Keratinocyte (primary cell): ENCODE measurements around the gene FBXL12. TPM values are rescaled to one million over a fixed set of nuclear protein-coding genes. Genes with fewer than 3 reads are reported as not detected.

Experiments used
- DNase-seq: peaks from one replicate; pipeline ENCODE4 v3.0.0-alpha.2; 2011; ENCODE audit warnings: low read depth, missing footprints, low spot score
- FAIRE-seq: peaks from 2 replicates; lab custom pipeline; 2011; peaks lifted over from hg19 to GRCh38; lab: Jason Lieb, UNC
- H2AFZ ChIP-seq: 2 replicates; pipeline ENCODE4 v1.6.0; 2012; ENCODE audit warnings: low read length, control low read depth, inconsistent platforms; ENCODE audit not compliant: control insufficient read depth
- H3K27ac ChIP-seq: 2 replicates; pipeline ENCODE4 v1.5.1; 2011; ENCODE audit warnings: low read length; ENCODE audit not compliant: control insufficient read depth, insufficient read depth
- H3K27me3 ChIP-seq: 3 replicates; pipeline ENCODE4 v1.6.0; 2011; ENCODE audit warnings: low read length; ENCODE audit not compliant: control insufficient read depth, insufficient read depth; ENCODE audit errors: extremely low read depth
- H3K36me3 ChIP-seq, 2 experiments: 2 replicates in 1 of 2; 3 replicates in 1 of 2; pipeline ENCODE4 v1.5.1; 2011; ENCODE audit warnings: low read length in 2 of 2, mild to moderate bottlenecking in 1 of 2; ENCODE audit not compliant: control insufficient read depth in 2 of 2, insufficient read depth in 2 of 2; ENCODE audit errors: extremely low read depth in 1 of 2
- H3K4me1 ChIP-seq: 3 replicates; pipeline ENCODE4 v1.5.1; 2011; ENCODE audit warnings: low read length; ENCODE audit not compliant: control insufficient read depth, insufficient read depth; ENCODE audit errors: extremely low read depth
- H3K4me2 ChIP-seq: 3 replicates; pipeline ENCODE4 v1.6.0; 2011; ENCODE audit warnings: low read depth, low read length; ENCODE audit not compliant: control insufficient read depth, insufficient read depth; ENCODE audit errors: extremely low read depth
- H3K4me3 ChIP-seq, 3 experiments: fragments of 200-600 bp in 1 of 3; sonication (generic) in 1 of 3; 2 replicates in 2 of 3; 3 replicates in 1 of 3; pipeline ENCODE4 v1.5.1; 2011 to 2016; ENCODE audit warnings: low read length in 3 of 3, mild to moderate bottlenecking in 3 of 3, control low read depth in 2 of 3, inconsistent platforms in 1 of 3, low read depth in 1 of 3, mixed read lengths in 1 of 3, mixed run types in 1 of 3, moderate library complexity in 1 of 3; ENCODE audit not compliant: control insufficient read depth in 2 of 3, insufficient read depth in 2 of 3; ENCODE audit errors: extremely low read depth in 1 of 3
- H3K79me2 ChIP-seq: 2 replicates; pipeline ENCODE4 v1.6.0; 2012; ENCODE audit warnings: low read length; ENCODE audit not compliant: control insufficient read depth, insufficient read depth
- H3K9ac ChIP-seq: 3 replicates; pipeline ENCODE4 v1.6.0; 2011; ENCODE audit warnings: low read length; ENCODE audit not compliant: control insufficient read depth, insufficient read depth; ENCODE audit errors: extremely low read depth
- H3K9me1 ChIP-seq: 3 replicates; pipeline ENCODE4 v1.6.0; 2011; ENCODE audit warnings: low read length; ENCODE audit not compliant: control insufficient read depth, insufficient read depth; ENCODE audit errors: extremely low read depth
- H3K9me3 ChIP-seq: 2 replicates; pipeline ENCODE4 v1.5.1; 2012; ENCODE audit warnings: low read depth, low read length; ENCODE audit not compliant: control insufficient read depth
- H4K20me1 ChIP-seq: 3 replicates; pipeline ENCODE4 v1.6.0; 2011; ENCODE audit warnings: low read length; ENCODE audit not compliant: control insufficient read depth, insufficient read depth; ENCODE audit errors: extremely low read depth
- EZH2 ChIP-seq: IDR thresholded peaks from one replicate; pipeline ENCODE4 v1.6.1; 2012; ENCODE audit warnings: inconsistent platforms, mild to moderate bottlenecking, low read length, moderate library complexity
- dilution Hi-C: fragments of 300-500 bp; cut with MboI; formaldehyde crosslinking; loops from one replicate; pipeline ENCODE4 v1.7.0; 2020; ENCODE audit warnings: low sequenced_read_pairs; ENCODE audit not compliant: extremely low pct_ligation_motif_present
- polyA plus RNA-seq, 5 experiments: library from polyadenylated mRNA; depleted of rRNA in 3 of 5; stranded (reverse) in 3 of 5; stranded (forward) in 1 of 5; unstranded in 1 of 5; fragments of >200 nt; gene quantifications; 1 replicate in 1 of 5; 2 replicates in 3 of 5; 3 replicates in 1 of 5; pipeline versions ENCODE4 v1.2.1 to v1.2.3, GENCODE V29; 2011 to 2012; ENCODE audit warnings: missing spikeins in 2 of 5, low read depth in 1 of 5, low replicate concordance in 1 of 5
- TF ChIP-seq, protein P1 (sequence below), 3 experiments: IDR thresholded peaks in 1 of 3; conservative IDR thresholded peaks in 1 of 3; optimal IDR thresholded peaks in 1 of 3; 2 replicates in 2 of 3; 3 replicates in 1 of 3; pipeline versions ENCODE3 to v1.5.1; 2011; ENCODE audit warnings: low read length in 3 of 3, mild to moderate bottlenecking in 3 of 3, moderate library complexity in 2 of 3, control low read depth in 1 of 3, inconsistent platforms in 1 of 3; ENCODE audit not compliant: insufficient read depth in 2 of 3; ENCODE audit errors: extremely low read depth in 1 of 3

FBXL12 gene
- polyA plus RNA-seq, 1 donor (not counting 4 experiments of a cell fraction or from before 2014, with no cell fraction given) = 12.6 TPM

DNA sequence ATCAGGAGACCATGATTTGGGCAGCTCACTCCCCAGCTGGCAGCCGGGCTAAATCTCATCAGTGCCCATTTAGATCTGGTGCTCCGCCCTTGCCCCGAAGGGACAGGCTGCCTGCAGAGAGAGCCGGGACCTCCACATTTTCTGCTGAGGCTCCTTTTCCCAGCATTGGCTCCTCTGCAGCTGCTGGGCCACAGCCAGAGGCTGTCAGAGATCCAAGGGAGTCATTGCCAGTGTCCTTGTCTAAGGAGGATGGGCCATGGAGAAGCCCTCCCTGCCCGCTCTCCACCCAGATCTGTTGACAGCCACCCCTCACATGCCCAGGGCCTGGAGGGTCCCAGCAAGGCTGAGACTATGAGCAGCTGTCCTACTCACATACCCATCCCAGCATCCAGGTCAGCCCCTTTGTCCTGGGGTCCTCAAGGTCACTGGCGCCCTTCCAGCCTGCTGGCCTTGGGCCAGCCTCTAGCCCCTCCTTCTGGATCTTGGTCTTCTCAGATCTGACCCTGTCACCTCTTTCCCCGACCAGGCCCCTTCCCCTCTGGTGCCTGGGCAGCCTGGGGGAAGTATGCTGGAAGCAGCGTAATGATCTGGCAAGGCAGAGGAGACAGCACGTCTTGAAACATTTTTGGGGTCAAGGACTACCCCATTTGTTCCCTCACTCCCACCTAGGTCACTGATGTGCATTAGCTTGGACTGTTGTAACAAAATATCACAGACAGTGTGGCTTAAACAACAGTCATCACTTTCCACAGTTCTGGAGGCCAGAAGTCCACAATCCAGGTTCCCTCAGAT lies 24.2 kb upstream of the FBXL12 start:
- no peak overlapping the region for H3K27ac ChIP-seq
- H3K36me3 ChIP-seq = peaks cover 34 to 36% of the 10 kb centered on the region in 2 experiments
- H3K9me3 ChIP-seq = no peaks in the 10 kb centered on the region
- peaks cover 6% of the 10 kb centered on the region for H3K79me2 ChIP-seq
- dilution Hi-C loops = no loop called here
- no peak overlapping the region for H3K4me3 ChIP-seq
- DNase-seq = no peak
- TF ChIP-seq, protein P1, sequence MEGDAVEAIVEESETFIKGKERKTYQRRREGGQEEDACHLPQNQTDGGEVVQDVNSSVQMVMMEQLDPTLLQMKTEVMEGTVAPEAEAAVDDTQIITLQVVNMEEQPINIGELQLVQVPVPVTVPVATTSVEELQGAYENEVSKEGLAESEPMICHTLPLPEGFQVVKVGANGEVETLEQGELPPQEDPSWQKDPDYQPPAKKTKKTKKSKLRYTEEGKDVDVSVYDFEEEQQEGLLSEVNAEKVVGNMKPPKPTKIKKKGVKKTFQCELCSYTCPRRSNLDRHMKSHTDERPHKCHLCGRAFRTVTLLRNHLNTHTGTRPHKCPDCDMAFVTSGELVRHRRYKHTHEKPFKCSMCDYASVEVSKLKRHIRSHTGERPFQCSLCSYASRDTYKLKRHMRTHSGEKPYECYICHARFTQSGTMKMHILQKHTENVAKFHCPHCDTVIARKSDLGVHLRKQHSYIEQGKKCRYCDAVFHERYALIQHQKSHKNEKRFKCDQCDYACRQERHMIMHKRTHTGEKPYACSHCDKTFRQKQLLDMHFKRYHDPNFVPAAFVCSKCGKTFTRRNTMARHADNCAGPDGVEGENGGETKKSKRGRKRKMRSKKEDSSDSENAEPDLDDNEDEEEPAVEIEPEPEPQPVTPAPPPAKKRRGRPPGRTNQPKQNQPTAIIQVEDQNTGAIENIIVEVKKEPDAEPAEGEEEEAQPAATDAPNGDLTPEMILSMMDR (optimal IDR thresholded peaks at IDR 0.05 in 1 of 3, IDR thresholded peaks at IDR 0.05 in 1 of 3, conservative IDR thresholded peaks at IDR 0.05 in 1 of 3; ENCODE audit: extremely low read depth in 1 of 3, insufficient read depth in 2 of 3, low read length in 3 of 3) = no peak
- FAIRE-seq = no peak
- no peak overlapping the region for H2AFZ ChIP-seq
- H3K9ac ChIP-seq = no peak overlapping the region
- H4K20me1 ChIP-seq = no peaks in the 10 kb centered on the region
- H3K4me2 ChIP-seq = no peak overlapping the region
- H3K4me1 ChIP-seq = peaks cover 14% of the 10 kb centered on the region
- no peaks in the 10 kb centered on the region for H3K9me1 ChIP-seq
- no peaks in the 10 kb centered on the region for H3K27me3 ChIP-seq

DNA sequence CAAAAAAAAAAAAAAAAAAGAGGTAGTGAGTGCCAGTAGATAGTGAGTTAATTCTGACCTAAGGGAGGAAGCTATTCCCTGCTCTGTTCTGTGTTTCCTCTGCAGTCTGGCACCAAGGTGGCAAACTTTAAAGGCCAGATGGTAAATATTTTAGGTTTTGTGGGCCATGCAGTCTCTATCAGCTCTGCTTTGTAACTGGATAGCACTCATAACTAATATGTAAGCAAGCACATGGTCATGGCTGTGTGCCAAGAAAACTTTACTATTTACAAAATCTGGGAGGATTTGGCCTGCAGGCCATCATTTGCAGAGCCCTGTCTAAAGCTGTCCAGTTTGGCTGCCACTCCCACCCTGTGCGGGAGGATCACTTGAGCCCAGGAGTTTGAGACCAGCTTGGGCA lies 20.5 kb upstream of the FBXL12 start:
- DNase-seq = no peak
- Histone ChIP-seq H3K4me2 (no peak overlapping the region), H3K9me3 (no peaks in the 10 kb centered on the region), H3K79me2 (peaks cover 17% of the 10 kb centered on the region), H3K9me1 (no peaks in the 10 kb centered on the region), H2AFZ (no peak overlapping the region), H3K4me3 (no peak overlapping the region), H3K27me3 (no peaks in the 10 kb centered on the region), H3K9ac (no peak overlapping the region), H4K20me1 (no peaks in the 10 kb centered on the region), H3K36me3 (peaks cover 26 to 29% of the 10 kb centered on the region in 2 experiments), H3K27ac (no peak overlapping the region), H3K4me1 (peaks cover 8% of the 10 kb centered on the region)
- TF ChIP-seq, protein P1 (optimal IDR thresholded peaks at IDR 0.05 in 1 of 3, IDR thresholded peaks at IDR 0.05 in 1 of 3, conservative IDR thresholded peaks at IDR 0.05 in 1 of 3; ENCODE audit: extremely low read depth in 1 of 3, insufficient read depth in 2 of 3, low read length in 3 of 3) = no peak
- no peak for TF ChIP-seq EZH2
- FAIRE-seq = no peak
- dilution Hi-C loops = no loop called here
